NOMO-1 treated with DMSO at 0.1 percent for 48 hours (cell line): ENCODE results near the gene IBSP.

Experiments used
- DNase-seq: peaks from one replicate; lab custom pipeline; 2025; ENCODE audit not compliant: unreplicated experiment; lab: John Stamatoyannopoulos, UW

IBSP gene, protein sequence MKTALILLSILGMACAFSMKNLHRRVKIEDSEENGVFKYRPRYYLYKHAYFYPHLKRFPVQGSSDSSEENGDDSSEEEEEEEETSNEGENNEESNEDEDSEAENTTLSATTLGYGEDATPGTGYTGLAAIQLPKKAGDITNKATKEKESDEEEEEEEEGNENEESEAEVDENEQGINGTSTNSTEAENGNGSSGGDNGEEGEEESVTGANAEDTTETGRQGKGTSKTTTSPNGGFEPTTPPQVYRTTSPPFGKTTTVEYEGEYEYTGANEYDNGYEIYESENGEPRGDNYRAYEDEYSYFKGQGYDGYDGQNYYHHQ

GRCh38 chr4:87799301-87800113 is at the start of gene IBSP:
IBSP (plus strand) TSS chr4:87799554; CDS start chr4:87802362, 2,808 bp downstream.
- no peak for DNase-seq

GRCh38 chr4:87749883-87750282 is 49.5 kb upstream of the IBSP start:
- no peak for DNase-seq

DNA sequence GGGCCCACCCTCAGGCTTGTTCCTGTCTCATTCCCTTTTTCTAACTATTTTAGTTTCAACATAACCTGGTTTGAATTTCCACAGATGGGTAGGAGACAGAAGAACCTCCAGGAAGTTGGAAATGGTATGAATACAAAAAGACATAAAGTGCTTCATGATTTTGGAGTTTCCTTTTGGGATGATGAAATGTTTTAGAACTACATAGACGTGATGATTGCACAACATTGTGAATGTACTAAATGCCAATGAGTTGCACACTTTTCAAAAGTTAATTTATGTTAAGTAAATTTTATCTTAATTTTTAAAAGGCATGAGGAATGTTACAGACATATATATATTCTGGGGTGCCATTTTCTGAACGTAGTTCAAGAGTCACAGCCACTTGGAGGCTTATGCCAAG is 41.1 kb upstream of the IBSP start:
- DNase-seq, result peak; percentile 20

DNA sequence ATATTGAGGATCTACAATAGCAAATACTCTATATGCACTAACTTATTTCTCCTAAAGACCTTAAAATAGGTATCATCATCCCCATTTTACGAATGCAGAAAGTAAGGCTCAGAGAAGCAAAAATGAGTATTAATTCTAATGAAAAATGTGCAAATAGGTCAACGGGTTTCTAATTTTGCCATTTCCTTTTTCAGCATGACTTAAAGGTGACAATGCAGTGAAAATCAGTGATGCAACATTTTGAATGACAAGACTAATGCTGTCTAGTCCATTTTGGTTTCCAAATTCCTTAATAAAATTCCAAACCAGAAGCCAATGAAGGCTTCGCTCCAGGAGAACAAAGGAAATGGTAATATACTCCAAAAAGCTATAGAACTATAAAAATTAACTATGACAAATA is 37.0 kb upstream of the IBSP start:
- DNase-seq, result no peak

DNA sequence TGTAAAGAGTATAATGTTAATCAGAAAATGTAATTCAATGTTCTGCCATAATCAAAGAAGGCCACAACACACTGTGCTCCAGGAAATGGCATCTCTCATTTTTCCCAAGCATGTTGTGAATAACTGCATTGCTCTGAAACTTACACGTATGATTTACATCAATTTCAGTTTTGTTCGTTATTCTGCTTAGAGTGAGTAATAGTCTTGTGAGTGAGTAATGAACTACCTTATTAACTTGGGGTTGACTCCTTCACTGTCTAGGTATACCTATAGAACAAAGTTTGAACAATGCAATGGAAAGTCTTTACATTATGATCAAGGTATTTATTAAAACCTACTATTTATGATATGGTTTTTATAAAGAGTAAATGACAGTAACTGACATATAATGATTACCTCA is 17.8 kb upstream of the IBSP start:
- DNase-seq, result no peak

DNA sequence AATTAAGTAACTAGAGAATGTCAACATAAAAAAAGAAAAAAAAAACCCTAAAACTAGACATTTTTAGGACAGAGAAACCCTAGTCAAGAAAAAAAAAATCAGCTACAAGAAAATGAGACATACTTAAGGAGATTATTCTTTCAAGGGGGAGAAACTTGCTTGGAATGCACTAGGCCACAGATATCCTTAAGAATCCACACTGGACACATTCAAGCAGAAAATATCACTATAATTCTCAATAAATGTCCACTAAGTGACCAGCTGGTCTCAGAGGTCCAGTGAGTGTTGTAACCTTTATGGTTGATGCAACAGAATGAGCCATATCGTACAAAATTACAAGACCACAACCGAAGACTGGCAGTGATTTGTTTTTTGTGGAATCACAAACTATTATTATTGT is 15.6 kb upstream of the IBSP start:
- no peak for DNase-seq

DNA sequence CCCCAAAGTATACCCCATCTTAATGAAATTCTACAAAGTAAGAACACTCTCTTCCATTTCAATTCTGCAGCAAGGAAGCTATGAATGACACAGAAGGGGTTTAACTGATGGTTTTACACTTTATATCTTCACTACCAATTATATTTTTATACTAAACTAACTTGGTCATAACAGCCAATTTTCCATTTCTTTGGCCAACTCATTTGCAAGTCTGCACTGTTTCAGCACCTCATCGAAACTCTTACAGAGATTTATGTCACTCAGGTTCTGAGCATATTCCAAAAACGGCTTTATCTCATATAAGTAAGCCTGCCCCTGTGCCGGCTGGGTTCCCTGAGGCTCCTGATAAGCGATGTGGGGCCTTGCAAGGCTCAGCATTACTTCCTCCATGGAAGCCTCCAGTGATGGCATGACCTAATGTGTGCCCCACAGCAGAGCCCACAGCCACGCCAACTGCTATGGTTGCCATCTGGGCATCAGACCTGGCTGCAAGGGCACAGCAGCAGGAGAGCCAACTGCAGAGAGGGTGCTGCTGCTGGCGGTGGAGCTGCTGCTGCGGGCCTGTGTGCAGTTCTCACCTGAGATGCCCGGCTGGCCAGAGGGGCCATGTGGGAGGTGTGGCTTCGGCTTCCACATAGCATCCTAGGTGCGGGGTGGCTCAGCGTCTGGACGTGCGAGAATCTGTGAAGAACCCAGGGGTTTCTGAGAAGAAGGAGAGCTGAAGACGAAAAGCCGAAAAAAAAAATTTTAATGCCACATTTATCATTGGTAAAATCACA is 13.4 kb upstream of the IBSP start:
- no peak for DNase-seq

DNA sequence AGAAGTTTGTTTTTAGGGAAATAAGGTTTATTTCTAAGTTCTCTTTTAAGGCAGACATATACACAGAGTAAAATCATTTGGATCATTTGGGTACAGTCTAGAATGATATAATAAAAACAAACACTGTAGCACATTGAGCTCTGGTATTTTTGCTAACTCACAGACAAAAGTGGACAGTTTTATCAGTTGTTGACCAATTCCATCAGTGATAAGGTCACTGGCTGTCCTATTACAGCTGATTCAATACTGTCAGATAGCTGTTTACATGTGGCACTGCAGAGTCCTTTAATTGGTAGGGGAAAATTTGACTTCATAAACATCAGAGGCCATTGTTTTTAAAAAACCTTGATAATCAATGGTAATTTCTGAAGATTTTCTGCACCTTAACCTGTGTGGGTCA is 3.5 kb downstream of the IBSP start:
- no peak for DNase-seq

GRCh38 chr4:87803421-87803820 is 4.1 kb downstream of the IBSP start:
- no peak for DNase-seq

DNA sequence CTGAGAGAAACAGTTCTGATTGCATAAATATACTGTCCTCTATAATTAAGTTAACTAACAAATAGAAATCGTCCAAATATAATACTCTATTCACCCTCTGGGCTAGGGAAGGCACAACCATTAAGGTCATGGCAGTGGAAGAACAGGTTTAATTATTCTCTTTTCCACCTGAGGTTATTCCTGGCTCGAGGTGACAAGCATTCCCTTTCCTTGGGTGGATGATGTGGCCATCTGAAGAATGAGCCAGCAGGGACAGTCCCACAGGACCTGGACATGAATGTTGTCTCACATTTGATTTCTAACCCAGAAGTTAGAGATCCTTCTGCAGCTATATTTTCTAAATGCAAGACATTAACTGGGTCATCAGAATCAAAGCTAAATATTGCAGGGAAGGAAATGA is 5.5 kb downstream of the IBSP start:
- DNase-seq, result no peak

DNA sequence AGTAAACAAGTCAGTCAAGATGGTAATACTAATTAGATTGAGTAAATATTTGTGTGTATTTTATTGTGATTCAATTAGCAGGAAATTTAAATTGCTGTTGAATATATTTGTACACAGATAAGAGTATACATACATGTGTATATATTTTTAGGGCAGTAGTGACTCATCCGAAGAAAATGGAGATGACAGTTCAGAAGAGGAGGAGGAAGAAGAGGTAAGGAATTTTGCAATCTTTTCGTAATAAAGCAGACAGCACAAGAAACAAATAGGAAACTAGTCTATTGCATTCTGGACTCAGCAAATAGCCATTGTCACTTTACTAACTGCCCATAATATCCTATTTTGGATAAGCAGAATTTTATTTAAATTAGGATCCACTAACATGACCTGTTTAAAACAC is 6.6 kb downstream of the IBSP start:
- peak; percentile 73 for DNase-seq

DNA sequence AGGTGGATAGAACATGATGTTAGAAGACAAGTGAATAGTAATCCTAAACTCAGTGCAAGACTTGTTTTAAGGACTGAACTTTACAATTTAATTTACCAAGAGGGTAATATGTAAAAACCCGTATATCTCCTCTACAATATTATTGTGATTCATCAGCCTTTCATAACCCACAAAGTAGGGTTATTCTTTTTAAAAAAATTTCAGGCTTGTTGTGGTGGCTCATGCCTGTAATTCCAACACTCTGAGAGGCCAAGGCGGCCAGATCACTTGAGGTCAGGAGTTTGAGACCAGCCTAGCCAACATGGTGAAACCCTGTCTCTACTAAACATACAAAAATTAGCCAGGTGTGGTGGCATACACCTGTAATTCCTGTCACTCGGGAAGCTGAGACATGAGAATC is 7.2 kb downstream of the IBSP start:
- no peak for DNase-seq

GRCh38 chr4:87807402-87807801 is 8.0 kb downstream of the IBSP start:
- DNase-seq, result peak; percentile 46

DNA sequence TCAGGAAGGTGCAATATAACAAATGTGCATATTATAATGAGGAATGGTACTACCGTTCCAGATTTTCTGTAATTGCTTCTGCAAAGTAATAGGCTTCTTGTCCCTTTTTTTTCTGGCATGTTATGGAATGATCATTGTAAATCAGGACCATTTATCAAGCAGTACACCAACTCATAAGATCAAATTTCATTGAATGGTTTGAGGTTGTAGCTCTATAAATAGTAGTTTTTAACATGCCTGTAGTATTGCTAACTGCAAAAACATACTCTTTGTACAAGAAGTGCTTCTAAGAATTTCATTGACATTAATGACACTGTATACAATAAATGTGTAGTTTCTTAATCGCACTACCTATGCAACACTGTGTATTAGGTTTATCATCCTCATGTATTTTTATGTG is 12.6 kb downstream of the IBSP start:
- DNase-seq, result no peak

DNA sequence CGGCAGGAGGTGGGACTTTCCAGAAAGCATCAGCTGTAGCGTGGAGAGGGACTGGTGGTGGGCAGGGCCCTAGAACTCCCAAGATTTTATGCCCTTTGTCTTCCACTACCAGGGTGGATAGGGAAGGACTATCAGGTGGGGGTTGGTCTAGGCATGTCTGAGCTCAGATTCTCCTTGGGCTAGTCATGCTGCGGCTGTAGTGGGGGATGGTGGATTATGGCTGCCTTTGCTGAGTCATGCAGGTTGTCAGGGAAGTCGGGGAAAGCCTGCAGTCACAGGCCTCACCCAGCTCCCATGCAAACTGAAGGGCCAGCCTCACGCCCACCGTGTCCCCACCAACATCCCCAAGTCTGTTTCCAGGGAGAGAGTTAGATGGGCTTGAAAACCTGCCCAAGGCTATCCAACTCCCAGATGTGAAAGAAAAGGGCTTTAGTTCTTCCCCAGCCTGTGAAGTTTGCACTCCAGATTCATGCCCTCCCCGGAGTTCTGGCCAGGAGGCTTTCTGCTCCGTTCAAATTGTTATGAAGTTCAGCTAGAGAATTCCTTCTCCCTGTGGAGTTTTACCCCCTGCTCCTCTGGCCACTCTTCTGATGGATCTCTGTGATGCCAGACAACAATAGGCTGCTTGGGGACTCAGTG is 20.0 kb downstream of the IBSP start:
- no peak for DNase-seq

DNA sequence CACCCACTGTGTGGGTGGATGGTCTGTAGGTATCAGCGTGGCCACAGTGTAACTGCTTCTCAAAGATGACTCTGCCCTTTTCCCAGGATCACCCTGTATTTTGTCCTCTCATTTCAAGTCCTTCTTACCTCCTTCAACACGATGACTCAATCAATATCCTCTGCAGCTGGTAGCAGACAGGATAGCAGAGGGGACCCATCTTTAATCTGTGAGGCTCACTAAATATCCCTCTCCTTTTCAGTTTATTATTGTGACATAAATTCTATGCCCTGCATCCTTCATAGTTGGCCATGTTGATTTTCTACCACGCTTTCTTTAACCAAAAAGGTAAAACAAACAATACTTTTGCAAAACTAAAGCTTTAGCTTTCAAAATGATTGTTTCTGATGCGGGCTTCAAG is 23.8 kb downstream of the IBSP start:
- DNase-seq, result no peak

DNA sequence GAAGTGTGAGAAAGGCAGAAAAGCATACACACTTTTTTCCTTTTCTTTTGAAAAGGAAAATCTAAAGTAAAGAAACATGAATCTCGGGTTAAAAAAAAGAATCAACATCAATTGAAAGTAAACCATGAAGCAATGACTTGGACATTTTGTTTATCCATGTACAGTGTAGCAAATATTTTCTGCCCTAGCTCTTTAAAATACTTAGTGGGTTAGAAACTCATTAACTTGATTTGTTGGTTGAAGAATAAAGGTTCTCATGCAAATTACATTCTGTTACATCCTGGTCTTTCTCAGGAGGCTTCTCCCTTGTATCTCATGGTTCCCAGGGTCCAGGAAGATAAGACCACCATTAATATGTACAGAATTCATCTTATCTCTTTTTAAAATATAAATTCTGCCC is 24.4 kb downstream of the IBSP start:
- no peak for DNase-seq

- no peak for DNase-seq
Observed at GRCh38 chr4:87824352-87824751, 25.0 kb downstream of the IBSP start.

- no peak for DNase-seq
Observed at GRCh38 chr4:87832669-87833068, 33.3 kb downstream of the IBSP start, which contains the start of gene MEPE. MEPE (plus strand) TSS chr4:87832969; CDS start chr4:87834715, 1,746 bp downstream.

GRCh38 chr4:87834401-87834800 is 35.0 kb downstream of the IBSP start:
- no peak for DNase-seq

- no peak for DNase-seq
Observed at GRCh38 chr4:87835197-87835596, 35.8 kb downstream of the IBSP start.
